Choroid plexus epithelial cell (primary cell): ENCODE results near the gene TPPP2.

Experiments used
- DNase-seq: peaks from one replicate; pipeline ENCODE4 v3.0.0-alpha.2; 2010; ENCODE audit warnings: low read depth
- H3K4me3 ChIP-seq: 2 replicates; pipeline ENCODE4 v1.5.1; 2011; ENCODE audit warnings: low read depth, mild to moderate bottlenecking, control low read depth, low read length, moderate library complexity
- CTCF ChIP-seq: conservative IDR thresholded peaks from 2 replicates; pipeline ENCODE4 v1.5.1; 2011; ENCODE audit warnings: low read depth, mild to moderate bottlenecking, control low read depth, inconsistent platforms, low read length, moderate library complexity

The TPPP2 gene

GRCh38 chr14:20989787-20990600 is 40.0 kb upstream of the TPPP2 start, which contains the start of gene METTL17:
METTL17 (plus strand) TSS chr14:20989980; CDS start chr14:20990003, 23 bp downstream.
- peak; percentile 99 for DNase-seq
- TF ChIP-seq CTCF: peak; percentile 63
- peak within 1 kb of the TSS; percentile 92 for H3K4me3 ChIP-seq

GRCh38 chr14:20996521-20996920 is 33.5 kb upstream of the TPPP2 start:
- no peak for DNase-seq
- no peak for TF ChIP-seq CTCF

GRCh38 chr14:20997115-20997514 is 32.9 kb upstream of the TPPP2 start:
- TF ChIP-seq CTCF: no peak
- no peak overlapping the region for H3K4me3 ChIP-seq
- DNase-seq: no peak

More at GRCh38 chr14:20996521-20996920, 33.5 kb upstream of the TPPP2 start:
- no peak overlapping the region for H3K4me3 ChIP-seq

- TF ChIP-seq CTCF: no peak
- no peak overlapping the region for H3K4me3 ChIP-seq
- DNase-seq: no peak
These were observed 32.5 kb upstream of the TPPP2 start for GRCh38 chr14:20997564-20997963.

GRCh38 chr14:20998139-20998538 is 31.9 kb upstream of the TPPP2 start:
- DNase-seq: no peak
- no peak for TF ChIP-seq CTCF
- no peak overlapping the region for H3K4me3 ChIP-seq

GRCh38 chr14:20998674-20999366 is 31.2 kb upstream of the TPPP2 start, which contains the start of gene SLC39A2:
SLC39A2 (plus strand) TSS chr14:20999293; CDS start chr14:20999447, 154 bp downstream.
- peak; percentile 92 for DNase-seq
- no peak within 1 kb of the TSS for H3K4me3 ChIP-seq
- TF ChIP-seq CTCF: no peak
